GM18519 (cell line): ENCODE measurements around the gene TPRG1.
A peak's percentile ranks its signal among the peaks of the same experiment; 100 is the strongest.

ENCODE experiments used
- ATAC-seq: cut with Tn5 transposase; IDR thresholded peaks from one replicate; pipeline ENCODE4 v1.9.1; 2021; ENCODE audit warnings: mild to moderate bottlenecking, moderate library complexity; ENCODE audit not compliant: unreplicated experiment, low FRiP score

The TPRG1 gene

GRCh38 chr3:189227249-189227648 lies 55.5 kb downstream of the TPRG1 start:
- ATAC-seq, result no peak

- ATAC-seq, result no peak
Measured at GRCh38 chr3:189229196-189229828, 57.5 kb downstream of the TPRG1 start.

- no peak for ATAC-seq
Measured at GRCh38 chr3:189232790-189233189, 61.0 kb downstream of the TPRG1 start.

- no peak for ATAC-seq
Measured at GRCh38 chr3:189233225-189233858, 61.6 kb downstream of the TPRG1 start.

- no peak for ATAC-seq
Measured at GRCh38 chr3:189235214-189235613, 63.4 kb downstream of the TPRG1 start.

- peak; percentile 79 for ATAC-seq
Measured at GRCh38 chr3:189236352-189236751, 64.6 kb downstream of the TPRG1 start.

- no peak for ATAC-seq
Measured at GRCh38 chr3:189237526-189237925, 65.8 kb downstream of the TPRG1 start.

- ATAC-seq, result no peak
Measured at GRCh38 chr3:189238071-189238470, 66.3 kb downstream of the TPRG1 start.

GRCh38 chr3:189239616-189240015 lies 67.8 kb downstream of the TPRG1 start:
- ATAC-seq, result no peak

GRCh38 chr3:189249987-189250386 lies 78.2 kb downstream of the TPRG1 start:
- ATAC-seq, result no peak

- no peak for ATAC-seq
Measured at GRCh38 chr3:189258261-189258660, 86.5 kb downstream of the TPRG1 start.

GRCh38 chr3:189260556-189261493 lies 89.1 kb downstream of the TPRG1 start:
- no peak for ATAC-seq

GRCh38 chr3:189262746-189263145 lies 91.0 kb downstream of the TPRG1 start:
- no peak for ATAC-seq

- no peak for ATAC-seq
Measured at GRCh38 chr3:189267981-189268613, 96.3 kb downstream of the TPRG1 start.

GRCh38 chr3:189269365-189269764 lies 97.6 kb downstream of the TPRG1 start:
- no peak for ATAC-seq

- no peak for ATAC-seq
Measured at GRCh38 chr3:189270248-189270832, 98.6 kb downstream of the TPRG1 start.

- ATAC-seq, result no peak
Measured at GRCh38 chr3:189272500-189273119, 100.8 kb downstream of the TPRG1 start.

- ATAC-seq, result no peak
Measured at GRCh38 chr3:189273736-189274135, 102.0 kb downstream of the TPRG1 start.

- ATAC-seq, result no peak
Measured at GRCh38 chr3:189275182-189275581, 103.4 kb downstream of the TPRG1 start.

- no peak for ATAC-seq
Measured at GRCh38 chr3:189275852-189276251, 104.1 kb downstream of the TPRG1 start.
